ENCODE results near the gene FCGR3A.
"Not testable (repeated sequence)": the region's sequence is repeated elsewhere in the genome, so short reads cannot be mapped to it uniquely, and the experiment has no call there.

The FCGR3A gene

DNA sequence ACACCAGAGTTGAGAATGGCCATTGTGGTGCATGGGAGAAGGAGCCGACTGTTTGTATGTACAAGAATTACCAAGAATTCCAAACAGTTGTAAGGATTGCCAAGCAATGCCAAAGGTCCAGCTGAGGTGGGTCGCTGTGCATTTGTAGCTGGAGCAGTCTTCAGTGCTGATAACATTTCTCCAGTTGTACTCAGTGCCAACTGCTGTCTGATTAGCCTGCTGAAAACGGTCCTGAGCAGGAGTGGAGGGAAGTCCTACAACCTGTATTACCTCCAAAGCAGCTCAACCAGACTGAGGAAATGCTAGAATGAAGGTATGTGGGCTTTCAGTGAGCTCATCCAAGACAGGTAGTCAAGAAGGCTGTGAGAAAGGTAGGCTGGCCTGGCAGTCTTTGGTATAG lies 6.5 kb upstream of the FCGR3A start:
- DNase-seq: not testable (repeated sequence)

- DNase-seq: not testable (repeated sequence)
These were observed 5.3 kb upstream of the FCGR3A start for GRCh38 chr1:161554815-161555417.

DNA sequence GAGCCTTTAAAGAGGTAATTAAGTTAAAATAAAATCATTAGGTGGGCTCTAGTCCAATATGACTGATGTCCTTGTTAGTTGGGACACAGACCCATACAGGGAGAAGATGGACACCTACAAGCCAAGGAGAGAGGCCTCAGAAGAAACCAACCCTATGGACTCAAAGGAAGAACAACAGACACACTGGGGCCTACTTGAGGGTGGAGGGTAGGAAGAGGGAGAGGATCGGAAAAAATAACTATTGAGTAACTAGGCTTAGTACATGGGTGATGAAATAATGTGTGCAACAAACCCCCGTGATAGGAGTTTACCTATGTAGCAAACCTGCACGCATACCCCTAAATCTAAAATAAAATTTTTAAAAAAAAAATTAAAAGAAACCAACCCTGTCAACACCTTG lies 4.7 kb upstream of the FCGR3A start:
- not testable (repeated sequence) for DNase-seq

DNA sequence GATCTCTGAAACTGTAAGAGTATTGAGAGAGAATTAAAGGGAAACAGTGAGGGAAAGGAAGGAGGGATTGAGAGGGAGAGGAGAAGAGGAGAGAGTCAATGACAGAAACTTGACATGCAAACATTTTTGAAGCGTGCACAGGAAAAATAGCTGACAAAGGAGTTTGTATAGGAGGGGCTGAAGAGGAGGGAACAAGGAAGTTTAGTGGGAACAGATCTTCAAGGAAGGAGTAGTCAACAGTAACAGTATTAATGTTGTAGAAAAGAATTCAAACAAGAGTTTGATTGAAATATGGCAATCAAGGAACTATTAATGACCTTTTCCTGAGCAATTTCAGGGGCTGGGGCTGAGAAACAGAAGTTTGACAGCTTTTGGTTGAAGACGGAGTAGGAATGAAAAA lies 4.0 kb upstream of the FCGR3A start:
- DNase-seq: not testable (repeated sequence)

DNA sequence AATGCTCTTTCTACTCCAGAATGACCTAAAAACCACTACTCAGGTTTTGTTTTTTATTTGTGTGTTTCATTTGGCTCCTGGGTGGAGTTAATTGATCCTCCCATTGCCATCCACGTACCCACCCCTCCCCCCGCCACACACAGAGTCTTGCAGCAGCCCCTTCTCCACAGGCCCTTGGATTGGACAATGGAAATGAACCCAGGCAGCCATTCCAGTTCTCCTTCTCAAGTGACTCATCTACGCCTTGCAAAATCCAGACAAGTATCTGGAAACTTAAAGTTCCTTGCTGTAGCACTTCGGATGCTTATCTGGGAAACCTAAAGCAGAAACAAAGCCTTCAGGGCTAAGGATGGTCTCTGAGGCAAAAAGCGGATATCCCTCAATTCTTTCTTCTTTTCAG lies 1.3 kb upstream of the FCGR3A start:
- not testable (repeated sequence) for DNase-seq

DNA sequence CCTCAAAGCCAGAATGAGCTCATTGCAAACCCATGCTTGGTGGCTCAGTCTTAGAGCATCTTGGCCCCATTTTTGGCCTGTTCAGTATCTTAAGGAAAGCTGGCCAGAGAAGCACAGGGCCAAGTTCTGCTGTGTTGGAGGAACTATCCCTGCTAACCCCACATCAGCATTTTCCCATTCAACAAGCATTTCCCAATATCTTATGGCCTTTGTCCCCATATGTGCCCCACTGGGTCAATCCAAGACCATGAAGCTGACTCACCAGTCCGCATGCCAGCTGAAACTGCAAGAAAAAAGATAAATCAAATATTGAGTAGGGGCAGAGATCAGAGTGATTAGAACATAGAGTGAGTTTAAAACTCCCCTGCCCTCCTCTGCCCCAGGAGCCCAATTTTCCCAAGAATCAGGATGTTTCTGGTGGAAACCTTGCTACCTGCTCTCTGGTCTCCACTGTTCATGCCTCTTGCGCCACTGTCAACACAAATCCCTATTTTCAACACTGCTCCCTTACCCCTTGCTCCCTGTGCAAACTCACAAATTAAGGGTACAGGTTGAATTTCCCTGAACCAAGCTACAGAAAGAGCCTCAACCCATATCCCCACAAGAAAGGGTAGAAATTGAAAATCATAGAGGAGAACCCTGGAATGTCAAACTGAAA lies 740 bp downstream of the FCGR3A start:
- not testable (repeated sequence) for DNase-seq

DNA sequence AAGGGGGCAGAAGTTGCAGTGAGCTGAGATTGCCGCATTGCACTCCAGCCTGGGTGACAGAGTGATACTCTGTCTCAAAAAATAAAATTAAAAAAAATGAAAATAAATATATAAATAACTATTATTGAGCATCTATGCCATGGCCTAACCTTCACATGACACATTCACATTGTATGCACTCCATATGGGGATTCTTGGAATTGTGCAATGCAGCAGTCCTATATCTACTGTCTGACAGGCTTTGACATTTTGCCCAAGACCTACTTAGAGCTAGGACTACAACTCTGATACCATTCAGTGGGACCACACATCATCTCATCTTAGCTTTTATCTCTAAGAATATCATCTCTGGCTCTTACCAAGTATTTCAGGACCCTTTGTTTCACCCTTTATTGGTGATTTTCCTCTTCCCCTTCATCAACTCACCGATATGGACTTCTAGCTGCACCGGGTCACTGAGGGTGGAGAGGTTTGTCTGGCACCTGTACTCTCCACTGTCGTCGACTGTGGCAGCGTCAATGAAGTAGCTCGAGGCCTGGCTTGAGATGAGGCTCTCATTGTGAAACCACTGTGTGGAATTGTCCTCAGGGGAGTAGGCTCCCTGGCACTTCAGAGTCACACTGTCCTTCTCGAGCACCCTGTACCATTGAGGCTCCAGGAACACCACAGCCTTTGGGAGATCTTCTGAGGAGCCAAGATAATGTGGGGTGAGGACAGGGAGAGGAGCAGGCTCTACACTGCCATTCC lies 1.4 kb downstream of the FCGR3A start:
- not testable (repeated sequence) for DNase-seq

GRCh38 chr1:161545005-161545731 lies 4.5 kb downstream of the FCGR3A start:
- not testable (repeated sequence) for DNase-seq

DNA sequence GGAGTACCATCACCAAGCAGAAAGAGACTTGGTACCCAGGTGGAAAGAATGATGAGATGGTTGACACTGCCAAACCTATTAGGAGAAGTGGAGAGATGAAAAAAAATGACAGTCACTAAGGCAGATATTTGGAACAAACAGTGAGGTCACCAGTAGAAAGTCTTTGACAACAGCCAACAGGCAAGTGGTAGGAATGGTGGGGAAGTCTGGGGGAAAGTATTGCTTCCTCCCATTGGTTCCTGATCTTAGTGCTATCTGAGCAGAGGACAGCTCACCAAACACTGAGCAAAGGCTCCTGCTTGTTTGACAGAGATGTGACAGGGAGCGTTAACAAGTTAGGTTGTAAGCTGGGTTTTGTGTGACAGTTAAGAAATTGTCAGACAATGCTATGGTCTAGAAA lies 6.5 kb downstream of the FCGR3A start:
- not testable (repeated sequence) for DNase-seq

DNA sequence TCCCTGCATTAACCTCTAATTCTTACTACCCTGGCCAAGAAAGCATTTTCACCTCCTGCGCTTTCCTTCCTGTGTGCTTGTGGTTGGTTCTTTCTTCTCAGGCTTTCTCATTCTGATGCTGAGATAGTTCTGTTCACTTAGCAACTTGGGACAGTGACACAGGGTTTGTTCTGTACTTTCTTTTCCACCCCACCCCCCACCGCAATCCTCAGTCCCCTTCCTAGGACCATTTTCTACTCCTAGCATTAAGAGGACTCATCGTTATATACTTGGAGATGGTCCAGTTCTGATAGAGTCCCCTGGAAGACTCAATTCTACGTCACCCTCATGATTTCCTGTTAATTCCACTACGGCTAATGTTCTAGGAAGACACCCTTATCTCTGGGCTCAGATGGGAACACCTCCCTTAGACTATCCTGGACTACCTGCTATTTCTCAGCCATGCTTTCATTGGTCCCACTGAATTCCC lies 7.5 kb downstream of the FCGR3A start:
- DNase-seq: not testable (repeated sequence)

- not testable (repeated sequence) for DNase-seq
These were observed 9.1 kb downstream of the FCGR3A start for GRCh38 chr1:161540570-161540960.

DNA sequence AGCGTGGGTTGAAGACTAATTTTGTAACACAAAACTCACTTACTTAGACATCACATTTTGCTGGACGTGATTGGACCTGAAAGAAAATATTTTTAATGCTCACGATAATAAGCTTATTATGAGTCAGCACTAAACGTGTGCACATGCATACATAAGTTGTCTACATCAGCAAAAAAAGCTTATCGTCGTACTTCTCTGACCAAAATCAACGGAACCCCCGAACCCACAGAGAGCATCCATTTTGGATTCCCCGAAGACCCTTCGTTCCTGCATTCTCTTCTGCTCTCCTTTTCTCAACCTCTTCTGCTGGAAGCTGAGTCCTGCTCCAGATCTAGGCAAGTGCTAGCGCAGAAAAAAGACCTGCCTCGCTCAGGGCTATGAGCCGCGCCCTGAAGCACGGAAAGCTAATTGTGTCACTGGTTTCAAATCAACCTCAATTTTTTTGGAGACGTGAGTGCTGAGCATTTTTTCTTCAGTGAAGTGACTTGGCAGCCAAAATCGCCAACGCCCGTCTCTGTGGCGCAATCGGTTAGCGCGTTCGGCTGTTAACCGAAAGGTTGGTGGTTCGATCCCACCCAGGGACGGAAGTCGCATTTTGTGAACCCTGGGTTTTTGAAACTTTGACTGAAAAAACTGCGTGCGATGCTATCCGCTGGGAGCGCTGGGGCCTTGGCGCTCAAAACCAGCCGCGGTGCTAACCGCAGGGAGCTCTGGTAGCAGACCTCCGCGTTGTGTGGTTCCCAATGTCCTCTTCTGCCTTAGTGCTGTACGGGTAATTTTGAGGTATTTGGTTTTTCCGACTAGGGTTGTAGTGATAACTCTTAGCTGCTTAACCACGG lies 9.7 kb downstream of the FCGR3A start:
- peak; percentile 70 for DNase-seq

GRCh38 chr1:161538925-161539479 lies 10.6 kb downstream of the FCGR3A start:
- DNase-seq: not testable (repeated sequence)

GRCh38 chr1:161537068-161537669 lies 12.4 kb downstream of the FCGR3A start:
- not testable (repeated sequence) for DNase-seq

DNA sequence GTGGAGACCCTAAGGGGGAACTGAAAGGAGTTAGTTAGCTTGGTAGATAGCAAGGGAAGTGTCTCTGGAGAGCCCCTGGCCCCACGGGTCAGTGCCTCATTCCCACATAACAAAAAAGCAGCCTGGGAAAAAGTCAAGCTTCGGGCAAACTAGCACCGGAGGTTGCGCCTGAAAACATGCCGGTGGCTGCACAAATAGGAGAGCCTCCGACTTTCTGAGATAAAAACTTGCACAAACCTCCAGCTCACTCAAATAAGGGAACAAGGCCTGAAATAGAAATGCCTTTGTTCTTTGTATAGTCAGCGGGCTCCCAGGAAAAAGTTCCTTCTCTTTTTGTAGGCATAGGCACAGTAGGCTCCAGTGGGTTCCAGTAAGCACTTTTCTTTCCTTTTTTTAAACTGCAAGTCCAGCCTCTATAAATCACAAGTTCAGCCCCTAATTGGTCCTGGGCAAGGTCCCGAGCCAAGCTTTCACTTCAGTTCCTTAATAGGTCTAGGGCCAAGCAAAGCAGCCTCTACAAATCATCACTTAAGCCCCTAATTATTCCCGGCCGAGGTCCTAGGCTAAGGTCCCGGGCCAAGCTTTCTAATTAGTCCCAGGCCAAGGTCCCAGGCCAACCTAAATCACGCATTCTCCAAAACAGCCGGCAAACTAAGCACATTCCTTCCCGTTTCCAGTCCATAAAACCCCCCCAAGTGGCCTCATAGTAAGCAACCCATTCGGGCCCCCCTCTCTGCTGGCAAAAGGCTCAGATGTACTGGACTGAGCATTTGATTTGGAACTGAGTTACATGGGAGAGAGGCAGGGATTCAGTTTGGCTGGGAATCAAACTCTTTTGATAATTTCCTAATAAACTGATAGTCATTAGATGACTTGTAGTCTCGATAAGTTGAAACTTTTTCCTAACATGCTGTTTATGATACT lies 16.7 kb downstream of the FCGR3A start:
- DNase-seq: not testable (repeated sequence)

- no peak for DNase-seq
These were observed 17.5 kb downstream of the FCGR3A start for GRCh38 chr1:161531986-161532643.

DNA sequence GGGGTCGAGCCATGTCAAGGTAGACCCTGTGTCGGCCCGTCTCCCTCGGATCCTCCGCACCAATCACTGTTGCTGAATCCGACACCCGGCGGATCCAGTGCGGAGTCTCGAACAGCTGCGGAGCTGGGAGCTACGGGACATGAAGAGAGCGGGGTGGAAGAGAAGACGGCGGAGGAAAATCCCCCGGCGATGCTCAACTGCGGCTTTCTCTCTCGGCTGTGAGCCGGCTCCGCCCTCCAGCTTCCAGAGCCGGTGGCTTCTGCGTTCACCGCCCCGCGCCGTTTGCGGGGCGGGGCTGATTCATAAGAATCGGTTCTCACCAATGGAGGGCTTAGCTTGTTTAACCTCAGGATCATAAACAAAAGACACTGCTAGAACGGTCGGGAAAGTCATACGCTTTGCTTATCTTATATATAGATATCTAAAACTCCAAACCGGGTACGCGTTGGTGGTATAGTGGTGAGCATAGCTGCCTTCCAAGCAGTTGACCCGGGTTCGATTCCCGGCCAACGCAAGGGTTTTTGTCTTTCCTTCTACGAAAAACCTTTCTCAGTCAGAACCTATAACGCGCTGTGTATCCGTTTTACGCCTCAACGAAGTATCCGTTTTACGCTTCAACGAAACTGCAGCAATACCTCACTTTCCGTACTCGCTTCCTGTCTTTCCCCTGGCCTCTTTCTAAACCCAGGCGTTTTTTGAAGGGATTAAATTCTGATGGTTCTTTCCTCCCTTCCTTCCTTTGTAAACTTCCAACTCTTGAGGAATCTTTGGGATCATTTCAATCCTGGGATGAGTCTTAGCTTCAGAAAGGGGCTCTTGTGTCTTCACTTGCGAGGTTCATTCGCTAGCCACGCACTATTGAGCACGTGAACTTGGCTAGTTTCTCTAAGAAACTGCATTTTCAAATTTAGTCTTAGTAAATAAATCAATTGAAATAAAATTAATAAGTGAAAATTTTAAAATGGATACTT lies 18.7 kb downstream of the FCGR3A start:
- DNase-seq: peak; percentile 79

DNA sequence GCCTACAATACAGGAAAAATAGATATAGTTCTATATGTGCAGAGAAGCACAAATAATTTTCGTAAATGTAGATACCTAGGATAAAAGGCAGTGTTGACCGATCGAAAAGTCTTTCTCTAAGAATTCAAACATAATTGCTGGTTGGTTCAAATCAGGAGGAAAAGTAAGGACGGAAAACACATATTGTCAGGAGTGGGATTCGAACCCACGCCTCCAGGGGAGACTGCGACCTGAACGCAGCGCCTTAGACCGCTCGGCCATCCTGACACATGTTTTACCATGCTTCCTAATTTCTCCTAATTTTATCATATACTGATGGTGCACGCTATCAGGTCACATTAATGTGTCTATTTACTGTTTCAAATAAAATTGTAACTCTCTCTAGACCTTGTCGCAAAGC lies 19.5 kb downstream of the FCGR3A start:
- DNase-seq: not testable (repeated sequence)

Data from NCI-H2171 (cell line).